HL-60 (cell line): Measurements from ENCODE around the gene CPT1C.

ENCODE experiments used
- CTCF ChIP-seq: IDR thresholded peaks from one replicate; pipeline ENCODE4 v1.5.1; 2011; ENCODE audit warnings: low read length, control low read depth, inconsistent platforms; ENCODE audit not compliant: insufficient read depth
- GABPA ChIP-seq: IDR thresholded peaks from 2 replicates; pipeline ENCODE4 v1.6.1; 2012; ENCODE audit warnings: low read depth
- POLR2AphosphoS5 ChIP-seq: IDR thresholded peaks from 2 replicates; pipeline ENCODE4 v1.6.1; 2012; ENCODE audit warnings: low read depth
- REST ChIP-seq: IDR thresholded peaks from 2 replicates; pipeline ENCODE4 v1.6.1; 2012; ENCODE audit warnings: low read depth; ENCODE audit not compliant: insufficient replicate concordance
- SPI1 ChIP-seq: IDR thresholded peaks from 2 replicates; pipeline ENCODE4 v1.6.1; 2012; ENCODE audit warnings: low read depth, mild to moderate bottlenecking, borderline replicate concordance

GRCh38 chr19:49643466-49643865, 47.5 kb upstream of the CPT1C start:
- TF ChIP-seq CTCF (no peak), GABPA (no peak), POLR2AphosphoS5 (no peak), REST (no peak), SPI1 (no peak)
